Prostate gland (tissue), 2 donors: Measurements from ENCODE around the gene IGF1R.

Experiments
- POLR2A ChIP-seq: fragments of 450-650 bp; IDR thresholded peaks from one replicate; pipeline ENCODE4 v1.6.1; 2016; ENCODE audit warnings: antibody characterized with exemption, mild to moderate bottlenecking
- TF ChIP-seq, protein P1 (sequence below), 4 experiments: fragments of 200-600 bp in 2 of 4; fragments of 450-650 bp in 2 of 4; sonication (generic) in 2 of 4; IDR thresholded peaks; 1 replicate in 3 of 4; 2 replicates in 1 of 4; pipeline ENCODE4 v1.5.1; 2016 to 2019; ENCODE audit warnings: antibody characterized with exemption in 4 of 4, mild to moderate bottlenecking in 2 of 4, moderate library complexity in 2 of 4

DNA sequence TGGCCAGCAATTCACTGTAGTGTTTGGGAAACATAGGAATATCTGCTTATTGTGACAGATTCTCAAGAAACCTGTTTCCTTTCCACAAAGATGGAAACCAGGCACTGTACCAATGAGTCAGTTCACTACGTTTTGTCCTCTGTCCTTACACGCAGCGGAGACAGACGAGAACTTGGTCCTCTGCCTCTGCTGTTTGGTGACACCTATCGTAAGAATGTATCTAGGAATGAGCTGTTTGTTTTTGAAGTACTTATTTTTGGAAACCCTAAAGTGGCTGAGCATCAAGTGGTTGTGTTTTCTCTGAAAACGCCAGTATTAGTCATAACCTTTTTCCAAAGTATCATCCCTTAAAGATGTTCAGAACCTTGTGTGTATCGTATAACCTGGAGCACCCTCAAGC, 266.3 kb downstream of the IGF1R start:
- TF ChIP-seq, protein P1, sequence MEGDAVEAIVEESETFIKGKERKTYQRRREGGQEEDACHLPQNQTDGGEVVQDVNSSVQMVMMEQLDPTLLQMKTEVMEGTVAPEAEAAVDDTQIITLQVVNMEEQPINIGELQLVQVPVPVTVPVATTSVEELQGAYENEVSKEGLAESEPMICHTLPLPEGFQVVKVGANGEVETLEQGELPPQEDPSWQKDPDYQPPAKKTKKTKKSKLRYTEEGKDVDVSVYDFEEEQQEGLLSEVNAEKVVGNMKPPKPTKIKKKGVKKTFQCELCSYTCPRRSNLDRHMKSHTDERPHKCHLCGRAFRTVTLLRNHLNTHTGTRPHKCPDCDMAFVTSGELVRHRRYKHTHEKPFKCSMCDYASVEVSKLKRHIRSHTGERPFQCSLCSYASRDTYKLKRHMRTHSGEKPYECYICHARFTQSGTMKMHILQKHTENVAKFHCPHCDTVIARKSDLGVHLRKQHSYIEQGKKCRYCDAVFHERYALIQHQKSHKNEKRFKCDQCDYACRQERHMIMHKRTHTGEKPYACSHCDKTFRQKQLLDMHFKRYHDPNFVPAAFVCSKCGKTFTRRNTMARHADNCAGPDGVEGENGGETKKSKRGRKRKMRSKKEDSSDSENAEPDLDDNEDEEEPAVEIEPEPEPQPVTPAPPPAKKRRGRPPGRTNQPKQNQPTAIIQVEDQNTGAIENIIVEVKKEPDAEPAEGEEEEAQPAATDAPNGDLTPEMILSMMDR (IDR thresholded peaks at IDR 0.05): no peak
- TF ChIP-seq POLR2A: no peak
